Left ventricle myocardium inferior (tissue), 1 donor: Measurements from ENCODE around the gene DLG2. TPM values are rescaled to one million over a fixed set of nuclear protein-coding genes. Genes with fewer than 3 reads are reported as not detected.

Experiments
- DNase-seq: peaks from one replicate; pipeline ENCODE4 v3.0.0-alpha.2; 2020
- H3K27ac ChIP-seq: fragments of 200-600 bp; replicated peaks from 2 replicates; pipeline ENCODE4 v1.8.0; 2021
- H3K27me3 ChIP-seq: fragments of 200-600 bp; 2 replicates; pipeline ENCODE4 v1.8.0; 2021; ENCODE audit warnings: low read depth
- H3K36me3 ChIP-seq: fragments of 200-600 bp; 2 replicates; pipeline ENCODE4 v1.8.0; 2021
- H3K4me1 ChIP-seq: fragments of 200-600 bp; 2 replicates; pipeline ENCODE4 v1.8.0; 2021
- H3K4me3 ChIP-seq: fragments of 200-600 bp; 2 replicates; pipeline ENCODE4 v1.8.0; 2021; ENCODE audit warnings: mild to moderate bottlenecking, moderate library complexity
- H3K9me3 ChIP-seq: fragments of 200-600 bp; replicated peaks from 2 replicates; pipeline ENCODE4 v1.8.0; 2021
- intact Hi-C: fragments of 100-400 bp; cut with micrococcal nuclease; formaldehyde crosslinking; loops from one replicate; pipeline ENCODE4 v1.11.0; 2022
- total RNA-seq: library from RNA; stranded (reverse); fragmentation: NEBNext Ultra II Directional; extraction: Animal tissue kit (Norgen Biotek cat#: 25700); gene quantifications from one replicate; pipeline ENCODE4 v1.2.1, GENCODE V29; 2021
- TF ChIP-seq, protein P1 (sequence below): fragments of 200-600 bp; IDR thresholded peaks from 2 replicates; pipeline ENCODE4 v1.8.0; 2021; ENCODE audit warnings: antibody characterized with exemption, mild to moderate bottlenecking, borderline replicate concordance
- donor health status: DM: no; HTN: yes; CAD: no; lungs with severe emphysema.

DLG2 gene
- total RNA-seq, 1 donor from 2014 or later, result 6.5 TPM

- Histone ChIP-seq H3K27me3 (no peaks in the 10 kb centered on the region), H3K27ac (no peak overlapping the region), H3K4me1 (no peaks in the 10 kb centered on the region), H3K9me3 (no peaks in the 10 kb centered on the region), H3K4me3 (no peak overlapping the region), H3K36me3 (no peaks in the 10 kb centered on the region)
- TF ChIP-seq, protein P1, sequence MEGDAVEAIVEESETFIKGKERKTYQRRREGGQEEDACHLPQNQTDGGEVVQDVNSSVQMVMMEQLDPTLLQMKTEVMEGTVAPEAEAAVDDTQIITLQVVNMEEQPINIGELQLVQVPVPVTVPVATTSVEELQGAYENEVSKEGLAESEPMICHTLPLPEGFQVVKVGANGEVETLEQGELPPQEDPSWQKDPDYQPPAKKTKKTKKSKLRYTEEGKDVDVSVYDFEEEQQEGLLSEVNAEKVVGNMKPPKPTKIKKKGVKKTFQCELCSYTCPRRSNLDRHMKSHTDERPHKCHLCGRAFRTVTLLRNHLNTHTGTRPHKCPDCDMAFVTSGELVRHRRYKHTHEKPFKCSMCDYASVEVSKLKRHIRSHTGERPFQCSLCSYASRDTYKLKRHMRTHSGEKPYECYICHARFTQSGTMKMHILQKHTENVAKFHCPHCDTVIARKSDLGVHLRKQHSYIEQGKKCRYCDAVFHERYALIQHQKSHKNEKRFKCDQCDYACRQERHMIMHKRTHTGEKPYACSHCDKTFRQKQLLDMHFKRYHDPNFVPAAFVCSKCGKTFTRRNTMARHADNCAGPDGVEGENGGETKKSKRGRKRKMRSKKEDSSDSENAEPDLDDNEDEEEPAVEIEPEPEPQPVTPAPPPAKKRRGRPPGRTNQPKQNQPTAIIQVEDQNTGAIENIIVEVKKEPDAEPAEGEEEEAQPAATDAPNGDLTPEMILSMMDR, result no peak
- intact Hi-C loops, result no loop called here
- no peak for DNase-seq
Measured at GRCh38 chr11:83546368-83546767, 2080.8 kb downstream of the DLG2 start.

- Histone ChIP-seq H3K27ac (no peak overlapping the region), H3K36me3 (no peaks in the 10 kb centered on the region), H3K4me1 (no peaks in the 10 kb centered on the region), H3K4me3 (no peak overlapping the region), H3K9me3 (no peaks in the 10 kb centered on the region), H3K27me3 (no peaks in the 10 kb centered on the region)
- no peak for DNase-seq
- intact Hi-C loops, result no loop called here
- TF ChIP-seq, protein P1, result no peak
Measured at GRCh38 chr11:83545494-83546260, 2081.5 kb downstream of the DLG2 start.

GRCh38 chr11:83544846-83545245 lies 2082.3 kb downstream of the DLG2 start:
- Histone ChIP-seq H3K27ac (no peak overlapping the region), H3K9me3 (no peaks in the 10 kb centered on the region), H3K27me3 (no peaks in the 10 kb centered on the region), H3K4me3 (no peak overlapping the region), H3K4me1 (no peaks in the 10 kb centered on the region), H3K36me3 (no peaks in the 10 kb centered on the region)
- no peak for DNase-seq
- intact Hi-C loops, result no loop called here
- TF ChIP-seq, protein P1, result no peak

GRCh38 chr11:83543706-83544439 lies 2083.3 kb downstream of the DLG2 start:
- TF ChIP-seq, protein P1, result no peak
- intact Hi-C loops, result no loop called here
- Histone ChIP-seq H3K9me3 (no peaks in the 10 kb centered on the region), H3K4me3 (no peak overlapping the region), H3K27me3 (no peaks in the 10 kb centered on the region), H3K4me1 (no peaks in the 10 kb centered on the region), H3K36me3 (no peaks in the 10 kb centered on the region), H3K27ac (no peak overlapping the region)
- no peak for DNase-seq

DNA sequence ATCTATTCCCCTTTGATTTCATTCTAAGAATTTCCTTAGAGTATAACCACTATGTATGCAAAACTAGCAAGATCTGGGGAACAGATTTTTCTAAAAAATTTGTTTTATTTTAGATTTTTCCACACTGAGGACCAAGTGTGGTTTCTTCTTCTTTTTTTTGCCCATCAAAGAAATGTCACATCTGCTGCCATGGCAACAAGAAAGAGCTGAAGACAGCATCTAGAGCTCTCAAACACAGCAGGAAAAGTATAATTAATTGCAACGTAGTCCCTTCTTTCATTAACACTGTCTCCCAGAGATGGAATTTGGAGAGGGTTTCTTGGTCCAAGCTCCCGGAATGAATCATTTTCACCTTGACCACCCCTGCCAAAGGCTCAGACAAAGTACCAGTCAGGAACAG lies 2084.3 kb downstream of the DLG2 start:
- Histone ChIP-seq H3K4me3 (no peak overlapping the region), H3K27ac (no peak overlapping the region), H3K27me3 (no peaks in the 10 kb centered on the region), H3K9me3 (no peaks in the 10 kb centered on the region), H3K4me1 (no peaks in the 10 kb centered on the region), H3K36me3 (no peaks in the 10 kb centered on the region)
- intact Hi-C loops, result no loop called here
- TF ChIP-seq, protein P1, result no peak
- no peak for DNase-seq
